HepG2 (cell line): Measurements from ENCODE around the gene ZNF326. TPM values are rescaled to one million over a fixed set of nuclear protein-coding genes. Genes with fewer than 3 reads are reported as not detected.

ENCODE experiments used
- CBX1 ChIP-seq: IDR thresholded peaks from one replicate; pipeline ENCODE4 v1.6.1; 2016; ENCODE audit warnings: antibody characterized with exemption, low read depth
- KDM6A ChIP-seq: IDR thresholded peaks from 2 replicates; pipeline ENCODE4 v1.6.1; 2016; ENCODE audit warnings: low read depth
- KIAA2018 ChIP-seq: sonication (generic); formaldehyde crosslinking; IDR thresholded peaks from 2 replicates; pipeline ENCODE4 v1.5.0; 2020; ENCODE audit warnings: mild to moderate bottlenecking, missing genetic modification reagents, borderline replicate concordance
- KLF9 ChIP-seq: IDR thresholded peaks from 2 replicates; pipeline ENCODE4 v1.6.1; 2016; ENCODE audit warnings: low read depth
- LCORL ChIP-seq, 2 experiments: fragments of 450-650 bp in 1 of 2; sonication (generic) in 1 of 2; formaldehyde crosslinking in 1 of 2; IDR thresholded peaks; 2 replicates each; pipeline versions ENCODE4 v1.5.0 to v1.6.1; 2017 to 2020; ENCODE audit warnings: antibody characterized with exemption in 1 of 2, missing genetic modification reagents in 1 of 2
- MXD4 ChIP-seq: IDR thresholded peaks from 2 replicates; pipeline ENCODE4 v1.6.1; 2016; ENCODE audit warnings: mild to moderate bottlenecking, missing biosample characterization, missing genetic modification reagents
- NCOA1 ChIP-seq: sonication (generic); formaldehyde crosslinking; IDR thresholded peaks from 2 replicates; pipeline ENCODE4 v1.9.0; 2021; ENCODE audit warnings: missing genetic modification reagents
- NKX3-1 ChIP-seq: sonication (generic); formaldehyde crosslinking; IDR thresholded peaks from 2 replicates; pipeline ENCODE4 v1.5.0; 2020; ENCODE audit warnings: missing genetic modification reagents
- PRPF4 ChIP-seq: fragments of 200-400 bp; formaldehyde crosslinking; IDR thresholded peaks from 2 replicates; pipeline ENCODE4 v1.6.1; 2016; ENCODE audit warnings: low read length, low read depth; ENCODE audit not compliant: poor library complexity, severe bottlenecking
- SALL1 ChIP-seq: sonication (generic); formaldehyde crosslinking; IDR thresholded peaks from 2 replicates; pipeline ENCODE4 v1.8.0; 2022; ENCODE audit warnings: mild to moderate bottlenecking, missing genetic modification reagents
- SRSF4 ChIP-seq: fragments of 200-400 bp; formaldehyde crosslinking; IDR thresholded peaks from one replicate; pipeline ENCODE4 v1.6.1; 2018; ENCODE audit warnings: mild to moderate bottlenecking, low read depth, low read length, moderate library complexity; ENCODE audit not compliant: poor library complexity, severe bottlenecking
- SSRP1 ChIP-seq: IDR thresholded peaks from 2 replicates; pipeline ENCODE4 v1.6.1; 2016; ENCODE audit warnings: control low read depth
- TGIF2 ChIP-seq: IDR thresholded peaks from 2 replicates; pipeline ENCODE4 v1.6.1; 2016; ENCODE audit warnings: control low read depth, missing compliant biosample characterization
- YEATS2 ChIP-seq: sonication (generic); formaldehyde crosslinking; IDR thresholded peaks from 2 replicates; pipeline ENCODE4 v1.4.0; 2020; ENCODE audit warnings: missing genetic modification reagents, borderline replicate concordance
- ZNF160 ChIP-seq: sonication (generic); formaldehyde crosslinking; IDR thresholded peaks from 2 replicates; pipeline ENCODE4 v1.8.0; 2022; ENCODE audit warnings: mild to moderate bottlenecking, inconsistent platforms, missing genetic modification reagents
- ZNF292 ChIP-seq: sonication (generic); formaldehyde crosslinking; IDR thresholded peaks from 2 replicates; pipeline ENCODE4 v1.8.1; 2022; ENCODE audit warnings: mild to moderate bottlenecking, low read depth, missing genetic modification reagents, borderline replicate concordance
- ZNF317 ChIP-seq: sonication (generic); formaldehyde crosslinking; IDR thresholded peaks from 2 replicates; pipeline ENCODE4 v1.5.0; 2020; ENCODE audit warnings: mild to moderate bottlenecking, missing genetic modification reagents
- ZNF34 ChIP-seq: sonication (generic); formaldehyde crosslinking; IDR thresholded peaks from 2 replicates; pipeline ENCODE4 v1.4.0; 2020; ENCODE audit warnings: mild to moderate bottlenecking, missing genetic modification reagents, borderline replicate concordance
- ZNF720 ChIP-seq: sonication (generic); formaldehyde crosslinking; IDR thresholded peaks from 2 replicates; pipeline ENCODE4 v1.4.0; 2020; ENCODE audit warnings: missing genetic modification reagents
- ZNF83 ChIP-seq: sonication (generic); formaldehyde crosslinking; IDR thresholded peaks from 2 replicates; pipeline ENCODE4 v1.4.0; 2020; ENCODE audit warnings: missing genetic modification reagents, mild to moderate bottlenecking, borderline replicate concordance
- polyA plus RNA-seq, 8 experiments: library from polyadenylated mRNA; depleted of rRNA in 3 of 8; stranded (reverse) in 7 of 8; unstranded in 1 of 8; fragments of >200 nt; fragmentation: Illumina TruSeq in 4 of 8; extraction: Trizol in 4 of 8; gene quantifications; 2 replicates each; pipeline versions ENCODE4 v1.2.1 to v1.2.3, GENCODE V29; 2011 to 2016; ENCODE audit warnings: low read depth in 4 of 8, missing spikeins in 1 of 8, mixed read lengths in 1 of 8; ENCODE audit not compliant: insufficient read depth in 1 of 8
- total RNA-seq, 5 experiments: library from RNA; depleted of rRNA; stranded (reverse); fragments of >200 nt; fragmentation: Illumina TruSeq; extraction: Trizol; gene quantifications; 2 replicates each; pipeline ENCODE4 v1.2.3, GENCODE V29; 2016; ENCODE audit warnings: low read depth in 1 of 5
- TF ChIP-seq, protein P1 (sequence below): sonication (generic); formaldehyde crosslinking; IDR thresholded peaks from 2 replicates; pipeline ENCODE4 v1.4.0; 2020; ENCODE audit warnings: missing genetic modification reagents

The ZNF326 gene
- total and polyA plus RNA-seq, 2 of the 13 experiments (the other 11 are each of a cell fraction or from before 2014, with no cell fraction given) = 6.3 to 16.4 TPM

DNA sequence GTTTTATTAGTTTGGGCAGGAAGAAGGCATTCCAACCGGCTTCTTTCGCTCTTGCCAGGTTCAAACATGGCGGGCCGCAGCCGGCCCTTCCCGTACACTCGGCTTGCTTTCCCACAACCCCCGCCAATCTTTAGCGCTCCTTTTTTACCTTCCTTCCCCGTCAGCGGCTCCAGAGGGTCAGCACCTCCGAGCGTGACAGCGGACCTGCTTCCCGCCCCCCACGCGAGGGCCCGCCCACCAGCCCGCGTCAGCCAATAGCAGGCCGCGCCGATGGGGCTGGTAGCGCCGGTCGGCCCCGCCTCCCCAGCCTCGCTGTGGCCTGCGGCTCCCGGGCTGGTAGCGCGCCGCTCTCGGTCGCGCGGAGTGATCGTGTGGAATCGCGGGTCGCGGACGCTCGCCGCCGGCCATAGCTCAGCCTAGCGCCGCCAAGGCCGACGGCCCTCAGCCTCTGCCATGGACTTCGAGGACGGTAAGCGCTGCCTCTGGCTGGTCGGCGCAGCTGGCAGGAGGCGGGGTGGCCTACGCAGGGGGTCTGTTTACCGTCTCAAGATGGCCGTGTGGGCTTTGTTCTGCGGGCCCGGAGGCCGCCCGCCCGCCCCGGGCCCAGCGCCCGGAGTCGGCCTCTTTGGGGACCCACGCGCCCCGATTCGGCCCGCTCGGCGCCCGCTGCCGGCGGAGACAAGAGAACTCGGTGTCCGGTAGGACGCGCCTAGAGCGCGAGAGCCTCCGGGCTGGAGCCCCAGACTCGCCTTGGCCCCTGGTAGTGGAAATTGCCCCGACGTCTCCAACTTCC is at the start of gene ZNF326 (continued):
- TF ChIP-seq SRSF4 (no peak), YEATS2 (CRISPR knock-in tag) (peak; percentile 50), MXD4 (peak; percentile 84), KLF9 (CRISPR knock-in tag) (peak; percentile 47; the same call in 1 of the 2 replicates), ZNF292 (CRISPR knock-in tag) (0 out of 2 replicates have a peak, but pooled peaks have one; percentile 31), ZNF160 (CRISPR knock-in tag) (0 out of 2 replicates have a peak, but pooled peaks have one; percentile 37), ZNF720 (CRISPR knock-in tag) (no peak), LCORL (IDR thresholded peaks at IDR 0.05) (peak; percentile 54; the same call in 1 of the 2 replicates), LCORL (CRISPR knock-in tag; IDR thresholded peaks at IDR 0.05) (no peak), ZNF317 (CRISPR knock-in tag) (peak; percentile 45; the same call in 1 of the 2 replicates), SSRP1 (CRISPR knock-in tag) (no peak), TGIF2 (CRISPR knock-in tag) (no peak), ZNF34 (no peak), CBX1 (no peak), SALL1 (CRISPR knock-in tag) (peak; percentile 90), NKX3-1 (CRISPR knock-in tag) (no peak), PRPF4 (no peak), ZNF83 (CRISPR knock-in tag) (peak; percentile 69; the same call in 1 of the 2 replicates), NCOA1 (CRISPR knock-in tag) (0 out of 2 replicates have a peak, but pooled peaks have one; percentile 22), KIAA2018 (CRISPR knock-in tag) (no peak), KDM6A (no peak)
- TF ChIP-seq, protein P1, sequence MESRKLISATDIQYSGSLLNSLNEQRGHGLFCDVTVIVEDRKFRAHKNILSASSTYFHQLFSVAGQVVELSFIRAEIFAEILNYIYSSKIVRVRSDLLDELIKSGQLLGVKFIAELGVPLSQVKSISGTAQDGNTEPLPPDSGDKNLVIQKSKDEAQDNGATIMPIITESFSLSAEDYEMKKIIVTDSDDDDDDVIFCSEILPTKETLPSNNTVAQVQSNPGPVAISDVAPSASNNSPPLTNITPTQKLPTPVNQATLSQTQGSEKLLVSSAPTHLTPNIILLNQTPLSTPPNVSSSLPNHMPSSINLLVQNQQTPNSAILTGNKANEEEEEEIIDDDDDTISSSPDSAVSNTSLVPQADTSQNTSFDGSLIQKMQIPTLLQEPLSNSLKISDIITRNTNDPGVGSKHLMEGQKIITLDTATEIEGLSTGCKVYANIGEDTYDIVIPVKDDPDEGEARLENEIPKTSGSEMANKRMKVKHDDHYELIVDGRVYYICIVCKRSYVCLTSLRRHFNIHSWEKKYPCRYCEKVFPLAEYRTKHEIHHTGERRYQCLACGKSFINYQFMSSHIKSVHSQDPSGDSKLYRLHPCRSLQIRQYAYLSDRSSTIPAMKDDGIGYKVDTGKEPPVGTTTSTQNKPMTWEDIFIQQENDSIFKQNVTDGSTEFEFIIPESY (CRISPR knock-in tag) = no peak
